ENCODE measurements around the gene CUX1.

The CUX1 gene

GRCh38 chr7:102277901-102278300, 460.5 kb downstream of the CUX1 start:
- no peak overlapping the region for H3K4me3 Mint-ChIP-seq
- peaks cover 7% of the 10 kb centered on the region for H3K4me1 Mint-ChIP-seq
- H3K36me3 Mint-ChIP-seq (ENCODE audit: low read depth), result no peaks in the 10 kb centered on the region
- DNase-seq, result no peak
- no peak for TF ChIP-seq CTCF (IDR thresholded peaks at IDR 0.05)
- H3K27ac Mint-ChIP-seq, result no peak overlapping the region
- no peaks in the 10 kb centered on the region for H3K27me3 Mint-ChIP-seq (ENCODE audit: low read depth, poor library complexity)
- H3K9me3 Mint-ChIP-seq, result no peaks in the 10 kb centered on the region

DNA sequence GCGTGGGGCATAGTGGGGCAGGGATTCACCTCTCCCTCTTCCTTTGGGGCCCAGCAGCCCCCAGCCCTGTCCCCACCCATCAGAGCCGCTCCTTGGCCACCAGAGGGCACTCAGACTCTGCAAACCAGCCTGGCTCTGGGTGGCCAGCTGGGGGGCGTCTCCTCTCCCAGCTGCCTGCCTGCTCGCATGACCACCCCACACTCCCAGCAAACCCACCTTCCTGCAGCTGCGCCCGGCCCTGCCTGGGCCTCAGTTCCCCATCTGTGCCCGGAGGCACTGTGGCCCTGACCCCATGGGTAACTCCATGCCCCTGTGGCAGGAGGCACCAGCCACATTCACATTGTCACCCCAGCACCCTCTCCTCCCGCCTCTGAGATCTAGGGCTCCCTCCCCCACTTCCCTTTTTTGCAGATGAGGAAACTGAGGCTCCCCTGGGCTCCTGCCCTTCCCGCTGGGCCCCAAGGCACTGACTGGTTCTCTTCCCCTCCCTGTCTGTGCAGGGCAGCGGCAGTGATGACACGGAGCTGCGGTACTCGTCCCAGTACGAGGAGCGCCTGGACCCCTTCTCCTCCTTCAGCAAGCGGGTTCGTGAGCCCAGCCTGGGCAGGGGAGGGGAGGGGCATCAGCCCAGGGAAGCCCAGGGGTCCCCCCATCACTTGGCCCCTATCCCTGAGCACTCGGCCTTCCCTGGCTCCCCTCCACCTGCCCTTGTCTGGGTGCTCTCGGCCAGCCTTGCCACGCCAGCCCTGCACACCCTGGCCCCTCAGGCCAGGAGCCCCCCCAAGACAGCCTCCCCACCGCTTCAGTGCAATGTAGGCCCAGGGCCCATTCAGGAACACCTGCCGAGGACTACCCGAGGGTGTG, 462.3 kb downstream of the CUX1 start:
- Mint-ChIP-seq H3K9me3 (no peaks in the 10 kb centered on the region), H3K27me3 (ENCODE audit: low read depth, poor library complexity) (no peaks in the 10 kb centered on the region), H3K4me1 (peaks cover 23% of the 10 kb centered on the region), H3K27ac (no peak overlapping the region), H3K36me3 (ENCODE audit: low read depth) (no peaks in the 10 kb centered on the region), H3K4me3 (no peak overlapping the region)
- TF ChIP-seq CTCF (IDR thresholded peaks at IDR 0.05), result peak; percentile 85
- peak; percentile 80 for DNase-seq

DNA sequence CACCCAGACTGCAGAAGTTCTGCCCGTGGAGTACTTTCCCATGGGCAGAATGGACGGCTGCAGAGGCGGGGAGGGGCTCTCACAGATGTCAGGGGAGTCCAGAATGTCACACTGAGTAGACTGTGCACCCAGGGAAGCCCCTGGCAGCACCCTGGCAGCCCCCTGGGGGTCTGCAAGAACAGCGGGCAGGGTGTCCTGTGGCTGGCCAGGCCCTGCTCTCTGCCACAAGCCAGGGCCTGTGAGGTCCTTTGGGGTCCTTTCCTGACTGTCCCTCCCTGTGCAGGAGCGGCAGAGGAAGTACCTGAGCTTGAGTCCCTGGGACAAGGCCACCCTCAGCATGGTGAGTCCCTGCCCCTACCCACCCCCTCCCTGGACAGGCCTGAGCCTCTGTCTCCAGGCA, 463.1 kb downstream of the CUX1 start:
- TF ChIP-seq CTCF (IDR thresholded peaks at IDR 0.05), result no peak
- H3K9me3 Mint-ChIP-seq, result no peaks in the 10 kb centered on the region
- H3K27ac Mint-ChIP-seq, result no peak overlapping the region
- DNase-seq, result no peak
- no peaks in the 10 kb centered on the region for H3K36me3 Mint-ChIP-seq (ENCODE audit: low read depth)
- peaks cover 3% of the 10 kb centered on the region for H3K27me3 Mint-ChIP-seq (ENCODE audit: low read depth, poor library complexity)
- peaks cover 30% of the 10 kb centered on the region for H3K4me1 Mint-ChIP-seq
- no peak overlapping the region for H3K4me3 Mint-ChIP-seq

DNA sequence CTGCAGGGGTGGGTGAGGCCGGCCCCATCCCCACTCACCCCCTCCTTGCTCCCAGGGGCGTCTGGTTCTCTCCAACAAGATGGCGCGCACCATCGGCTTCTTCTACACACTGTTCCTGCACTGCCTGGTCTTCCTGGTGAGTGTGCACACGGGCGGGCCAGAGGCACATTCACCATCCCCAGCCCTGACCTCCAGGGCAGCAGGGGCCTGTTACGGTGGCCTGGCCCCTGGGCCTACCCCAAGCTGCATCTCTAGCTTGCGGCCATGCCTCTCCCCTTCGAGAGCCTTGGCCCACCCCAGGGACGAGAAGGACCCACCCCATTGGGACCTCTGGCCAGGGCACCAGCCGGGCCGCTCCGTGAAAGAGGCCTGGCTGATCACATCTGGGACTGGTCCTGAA, 464.4 kb downstream of the CUX1 start:
- no peak overlapping the region for H3K4me3 Mint-ChIP-seq

DNA sequence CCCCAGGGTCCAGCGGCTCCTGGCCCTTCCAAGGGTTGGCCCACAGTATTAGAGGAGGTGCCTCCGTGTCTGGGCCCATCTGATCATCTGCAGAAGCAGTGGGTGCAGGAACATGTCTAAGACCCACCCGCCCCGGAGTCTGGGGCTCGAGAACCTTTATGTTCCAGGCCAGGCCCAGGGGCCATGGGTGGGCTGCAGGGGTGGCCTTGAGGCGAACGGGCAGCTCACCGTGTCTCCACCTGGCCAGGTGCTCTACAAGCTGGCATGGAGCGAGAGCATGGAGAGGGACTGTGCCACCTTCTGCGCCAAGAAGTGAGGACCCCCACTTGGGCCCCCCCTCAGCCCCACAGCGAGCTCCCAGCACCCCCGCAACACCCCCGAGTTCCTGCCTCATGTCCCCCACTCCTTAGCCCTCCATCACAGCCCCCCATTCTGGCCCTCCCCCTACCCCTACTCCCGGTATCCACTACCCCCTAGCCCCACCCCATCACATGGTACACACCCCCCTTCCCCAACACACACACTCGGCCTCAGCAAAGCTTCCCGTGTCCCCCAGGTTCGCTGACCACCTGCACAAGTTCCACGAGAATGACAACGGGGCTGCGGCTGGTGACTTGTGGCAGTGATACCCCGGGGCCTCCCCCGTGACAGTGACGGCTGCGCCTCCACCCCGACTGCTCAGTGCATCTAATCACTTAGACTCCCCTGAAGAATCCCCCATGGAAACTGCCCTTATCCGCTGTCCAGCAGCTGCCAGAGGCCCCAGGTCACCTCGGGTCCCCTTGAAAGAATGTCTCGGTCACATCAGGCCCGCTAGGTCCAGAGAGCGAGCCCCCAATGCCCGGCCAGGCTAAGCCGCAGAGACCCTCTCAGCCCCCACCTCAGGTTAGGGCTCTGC, 465.3 kb downstream of the CUX1 start:
- no peak for DNase-seq
- H3K4me3 Mint-ChIP-seq, result no peak overlapping the region
- H3K27me3 Mint-ChIP-seq (ENCODE audit: low read depth, poor library complexity), result peaks cover 3% of the 10 kb centered on the region
- H3K4me1 Mint-ChIP-seq, result peaks cover 33% of the 10 kb centered on the region
- H3K27ac Mint-ChIP-seq, result no peak overlapping the region
- H3K36me3 Mint-ChIP-seq (ENCODE audit: low read depth), result no peaks in the 10 kb centered on the region
- H3K9me3 Mint-ChIP-seq, result no peaks in the 10 kb centered on the region
- TF ChIP-seq CTCF (IDR thresholded peaks at IDR 0.05), result no peak

More for the DNA sequence above, 464.4 kb downstream of the CUX1 start:
- H3K27ac Mint-ChIP-seq, result peak overlapping the region; percentile 45
- no peaks in the 10 kb centered on the region for H3K36me3 Mint-ChIP-seq (ENCODE audit: low read depth)
- no peak for DNase-seq
- peaks cover 3% of the 10 kb centered on the region for H3K27me3 Mint-ChIP-seq (ENCODE audit: low read depth, poor library complexity)
- peaks cover 33% of the 10 kb centered on the region for H3K4me1 Mint-ChIP-seq
- H3K9me3 Mint-ChIP-seq, result no peaks in the 10 kb centered on the region
- no peak for TF ChIP-seq CTCF (IDR thresholded peaks at IDR 0.05)
